C4-2B (cell line): ENCODE results near the gene SGTA.
A peak's percentile ranks its signal among the peaks of the same experiment; 100 is the strongest.

Experiments
- H3K27ac ChIP-seq: fragments of 450-650 bp; 2 replicates; pipeline ENCODE4 v1.5.1; 2017
- CTCF ChIP-seq: fragments of 450-650 bp; conservative IDR thresholded peaks from 2 replicates; pipeline ENCODE4 v1.5.1; 2017; ENCODE audit warnings: mild to moderate bottlenecking
- ZFX ChIP-seq: fragments of 450-650 bp; IDR thresholded peaks from 2 replicates; pipeline ENCODE4 v1.6.1; 2017

SGTA gene

DNA sequence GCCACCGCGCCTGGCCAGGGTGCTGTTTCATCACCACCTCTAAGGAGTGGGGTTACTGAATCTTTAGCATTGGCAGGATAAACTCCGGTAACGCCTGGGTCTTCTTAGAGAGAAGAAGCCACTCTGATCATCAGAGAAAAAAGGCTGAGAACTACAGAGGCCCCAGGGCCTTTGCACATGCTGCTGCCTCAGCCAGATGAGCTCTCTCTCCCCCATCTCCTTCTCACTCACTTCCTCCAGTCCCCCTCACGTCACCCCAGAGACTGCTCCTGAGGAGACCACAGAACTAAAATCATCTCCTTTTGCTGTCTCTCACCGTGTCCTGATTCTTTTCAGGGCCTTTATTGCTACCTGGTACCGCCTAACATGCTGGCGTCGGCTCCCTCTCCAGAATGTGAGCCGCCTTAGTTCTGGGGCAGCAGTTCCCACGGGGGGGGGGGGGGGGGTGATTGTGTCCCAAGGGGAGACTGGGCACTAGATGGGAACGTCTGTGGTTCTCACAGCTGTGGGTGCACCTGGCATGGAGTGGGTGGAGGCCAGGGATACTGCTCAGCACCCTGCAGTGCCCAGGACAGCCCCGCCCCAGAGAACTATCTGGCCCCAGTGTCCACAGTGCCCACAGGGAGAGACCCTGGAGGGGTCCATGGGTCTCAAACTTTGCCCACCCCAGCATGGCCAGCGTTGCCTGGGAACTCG is 56.8 kb downstream of the SGTA start:
- TF ChIP-seq ZFX, result no peak
- TF ChIP-seq CTCF, result no peak
- no peak overlapping the region for H3K27ac ChIP-seq

GRCh38 chr19:2724148-2724557 is 58.9 kb downstream of the SGTA start:
- no peak overlapping the region for H3K27ac ChIP-seq
- TF ChIP-seq CTCF (no peak), ZFX (no peak)

GRCh38 chr19:2723747-2724146 is 59.3 kb downstream of the SGTA start:
- H3K27ac ChIP-seq, result no peak overlapping the region
- TF ChIP-seq CTCF (no peak), ZFX (no peak)

- TF ChIP-seq CTCF, result no peak
- no peak for TF ChIP-seq ZFX
- no peak overlapping the region for H3K27ac ChIP-seq
These were observed 59.7 kb downstream of the SGTA start for GRCh38 chr19:2723345-2723715.

GRCh38 chr19:2722541-2723344 is 60.3 kb downstream of the SGTA start:
- no peak for TF ChIP-seq ZFX
- no peak for TF ChIP-seq CTCF
- H3K27ac ChIP-seq, result no peak overlapping the region

DNA sequence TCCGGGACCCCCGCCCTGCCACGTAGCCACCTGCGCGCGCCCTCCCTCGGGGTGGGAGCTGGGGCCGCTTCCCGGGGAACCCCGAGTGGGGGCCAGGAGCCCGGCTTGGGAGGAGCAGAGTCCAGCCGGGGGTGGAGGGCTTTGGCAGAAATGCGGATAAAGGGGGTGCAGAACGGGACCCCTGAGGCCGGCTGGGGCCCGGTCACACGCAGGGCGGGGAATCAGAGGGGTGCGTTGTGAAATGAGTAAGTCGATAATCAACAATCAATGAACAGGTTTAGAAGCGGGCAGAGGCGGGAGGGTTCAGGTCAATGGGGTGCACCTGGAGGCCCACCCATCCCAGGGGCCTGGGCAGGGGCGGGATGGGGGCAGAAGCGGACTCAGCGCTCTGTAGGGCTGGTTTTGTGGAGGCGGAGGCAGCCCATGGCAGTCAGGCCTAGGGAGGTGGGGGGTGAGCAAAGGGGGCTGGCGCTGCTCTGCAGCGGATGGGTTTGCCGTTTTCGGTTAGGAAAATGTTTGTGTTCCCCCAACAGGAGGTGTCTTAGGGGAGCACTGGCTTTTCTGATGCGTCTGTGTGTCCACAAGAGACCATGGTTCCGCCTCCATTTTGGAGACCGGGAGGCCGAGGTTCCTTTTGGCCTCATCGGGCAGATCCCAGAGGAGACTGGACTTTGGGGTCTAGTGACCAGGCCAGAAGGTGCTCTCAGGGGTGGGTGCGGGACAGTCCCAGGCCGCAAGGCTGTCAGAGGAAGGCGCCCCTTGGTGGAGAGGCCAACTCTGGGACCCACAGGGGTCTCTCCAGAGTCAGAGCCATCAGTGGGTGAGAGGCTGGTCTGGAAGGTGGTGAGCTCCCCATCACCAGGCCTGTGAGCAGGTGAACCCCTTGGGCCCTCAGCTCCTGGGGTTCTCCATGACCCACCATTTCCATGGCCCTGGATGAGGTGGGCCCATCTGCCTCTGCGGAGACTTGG is 61.2 kb downstream of the SGTA start:
- H3K27ac ChIP-seq, result 0 out of 2 replicates have a peak overlapping the region, but pooled peaks have one; percentile 22
- TF ChIP-seq ZFX (no peak), CTCF (no peak)
